Activated T-cell treated with anti-CD3 and anti-CD28 coated beads, Interleukin-2, amount 50 U/mL, for 72 hours (primary cell): Measurements from ENCODE around the gene TRAF3. TPM values are rescaled to one million over a fixed set of nuclear protein-coding genes. Genes with fewer than 3 reads are reported as not detected.
"Not testable (repeated sequence)": the region's sequence is repeated elsewhere in the genome, so short reads cannot be mapped to it uniquely, and the experiment has no call there.

Experiments
- ATAC-seq, 2 donors: fragments of 150-1000 bp; cut with Tn5 transposase; replicated peaks in 1 of 2; 2 replicates each; pipeline ENCODE4 v1.10.0; 2021; ENCODE audit warnings: moderate library complexity in 2 of 2, mild to moderate bottlenecking in 1 of 2
- DNase-seq, 2 donors: peaks; one replicate each; pipeline ENCODE4 v3.0.0; 2021 to 2022; ENCODE audit warnings: mixed read lengths in 1 of 2
- H3K27ac Mint-ChIP-seq: one replicate; pipeline ENCODE4 v1.8.0; 2022; ENCODE audit warnings: mild to moderate bottlenecking, moderate library complexity, mixed read lengths
- H3K27me3 Mint-ChIP-seq: one replicate; pipeline ENCODE4 v1.8.0; 2022; ENCODE audit warnings: low read depth, mixed read lengths
- H3K36me3 Mint-ChIP-seq, 2 donors: one replicate each; pipeline ENCODE4 v1.8.0; 2022; ENCODE audit warnings: mixed read lengths in 2 of 2, mild to moderate bottlenecking in 1 of 2; ENCODE audit not compliant: insufficient read depth in 2 of 2
- H3K4me1 Mint-ChIP-seq: one replicate; pipeline ENCODE4 v1.8.0; 2022; ENCODE audit warnings: low read depth, mixed read lengths
- H3K4me3 Mint-ChIP-seq, 2 donors: one replicate each; pipeline ENCODE4 v1.8.0; 2022; ENCODE audit warnings: mild to moderate bottlenecking in 2 of 2, mixed read lengths in 2 of 2, moderate library complexity in 2 of 2
- H3K9me3 Mint-ChIP-seq, 2 donors: one replicate each; pipeline ENCODE4 v1.8.0; 2022; ENCODE audit warnings: mixed read lengths in 2 of 2
- total RNA-seq, 2 donors: library from RNA; stranded (reverse); gene quantifications; one replicate each; pipeline ENCODE4 v1.2.3, GENCODE V29; 2022

TRAF3 gene
- total RNA-seq, 2 donors from 2014 or later: 123 to 137 TPM

GRCh38 chr14:102896735-102897134 lies 119.5 kb downstream of the TRAF3 start:
- not testable (repeated sequence) for H3K9me3 Mint-ChIP-seq, H3K27me3 Mint-ChIP-seq, H3K4me3 Mint-ChIP-seq, H3K27ac Mint-ChIP-seq, ATAC-seq, DNase-seq
- H3K4me1 Mint-ChIP-seq: peaks cover 28% of the 10 kb centered on the region
- peaks cover 9 to 37% of the 10 kb centered on the region in 2 donors for H3K36me3 Mint-ChIP-seq

DNA sequence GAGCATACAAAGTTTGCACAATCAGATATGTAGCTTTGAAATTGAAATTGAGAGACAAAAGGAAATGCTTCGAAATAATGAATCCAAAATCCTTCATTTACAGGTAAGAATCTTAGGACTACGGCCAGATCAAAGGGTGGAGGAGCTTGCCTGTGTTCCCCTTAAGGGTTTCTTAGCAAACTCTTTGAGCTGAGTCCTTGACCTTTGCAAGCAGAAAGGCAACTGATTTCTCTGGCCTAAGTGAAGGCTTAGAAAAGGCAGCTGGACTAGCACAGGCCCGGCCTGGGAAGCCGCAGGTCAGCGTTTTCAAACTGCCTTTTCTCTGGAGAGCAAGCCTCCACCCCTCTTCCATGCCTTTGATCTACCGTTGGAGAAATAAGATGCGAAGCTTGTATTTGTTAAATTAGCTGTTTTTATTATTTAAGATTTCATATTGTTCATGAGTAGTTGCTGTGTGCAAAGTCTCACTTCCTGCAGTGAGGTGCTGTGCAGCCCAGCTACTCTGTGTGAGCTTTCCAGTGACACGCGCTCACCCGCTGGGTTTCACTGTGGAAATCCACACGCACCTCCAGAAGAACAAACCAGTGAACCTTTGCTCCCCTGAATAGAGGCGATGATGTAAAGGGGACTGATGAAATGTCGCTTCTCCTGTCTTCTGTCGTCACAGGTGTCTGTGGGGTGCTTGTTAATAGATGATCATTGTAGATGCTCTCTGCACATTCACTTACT lies 120.2 kb downstream of the TRAF3 start:
- ATAC-seq (no peak), DNase-seq (no peak)
- H3K4me3 Mint-ChIP-seq: no peak overlapping the region
- peaks cover 28% of the 10 kb centered on the region for H3K4me1 Mint-ChIP-seq
- no peaks in the 10 kb centered on the region for H3K27me3 Mint-ChIP-seq
- peaks cover 9 to 36% of the 10 kb centered on the region in 2 donors for H3K36me3 Mint-ChIP-seq
- H3K27ac Mint-ChIP-seq: no peak overlapping the region
- no peaks in the 10 kb centered on the region for H3K9me3 Mint-ChIP-seq

DNA sequence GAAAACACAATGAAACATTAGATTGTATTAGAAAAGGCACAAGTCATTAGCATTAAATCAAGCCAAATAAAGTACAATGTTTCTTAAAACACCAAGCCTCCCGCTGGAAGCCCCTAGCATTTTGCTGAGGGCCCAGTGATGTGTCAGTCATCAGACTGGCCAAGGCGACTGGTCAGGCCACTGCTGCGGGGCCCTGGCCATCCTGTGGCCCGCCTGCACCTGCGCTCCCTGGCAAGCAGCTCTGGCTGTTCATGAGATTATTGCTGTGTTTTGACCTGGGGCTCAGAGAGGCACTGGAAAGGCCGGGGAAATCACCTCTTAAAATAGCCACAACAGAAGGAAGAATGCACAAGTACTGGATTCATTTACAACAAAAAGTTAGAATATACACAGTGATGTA lies 121.0 kb downstream of the TRAF3 start:
- no peak overlapping the region for H3K4me3 Mint-ChIP-seq
- H3K36me3 Mint-ChIP-seq: peaks cover 12 to 37% of the 10 kb centered on the region in 2 donors
- no peak overlapping the region for H3K27ac Mint-ChIP-seq
- H3K4me1 Mint-ChIP-seq: peaks cover 31% of the 10 kb centered on the region
- ATAC-seq (no peak), DNase-seq (no peak)
- no peaks in the 10 kb centered on the region for H3K27me3 Mint-ChIP-seq
- H3K9me3 Mint-ChIP-seq: no peaks in the 10 kb centered on the region

DNA sequence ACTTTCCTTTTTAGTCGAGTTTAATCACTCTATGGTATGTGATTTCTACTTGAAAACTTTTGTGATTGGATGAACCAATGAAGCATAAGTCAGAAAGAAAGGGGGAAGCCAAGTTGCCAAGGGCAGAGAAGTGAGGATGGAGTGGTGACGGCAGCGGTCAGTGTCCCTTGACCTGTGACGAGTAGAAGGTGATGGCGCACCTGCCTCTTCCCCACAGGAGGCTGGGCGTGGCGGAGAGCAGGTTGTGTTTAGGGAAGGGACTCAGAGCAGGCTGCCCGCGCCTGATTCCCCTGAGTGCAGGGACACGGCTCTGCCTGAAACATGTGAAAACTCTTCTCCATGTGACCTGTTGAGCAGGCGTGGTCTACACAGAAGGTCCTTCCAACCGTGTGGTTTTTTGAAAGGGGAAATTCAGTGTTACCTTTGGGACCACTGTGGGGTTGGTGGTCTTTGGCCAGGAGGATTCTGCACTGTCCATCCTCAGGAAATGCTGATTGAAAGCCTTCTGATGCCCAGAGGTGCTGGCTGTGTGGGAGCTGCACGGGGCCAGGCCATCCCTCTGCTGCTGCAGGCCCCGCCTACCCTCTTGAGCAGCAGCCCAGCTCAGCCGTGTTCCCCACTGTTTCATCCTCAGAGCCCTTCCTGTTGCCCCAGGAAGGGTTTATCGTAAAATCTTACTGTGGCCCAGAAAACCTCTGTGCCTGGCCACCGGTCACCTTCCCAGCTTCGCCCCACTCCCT lies 121.7 kb downstream of the TRAF3 start:
- Mint-ChIP-seq H3K27me3 (no peaks in the 10 kb centered on the region), H3K4me3 (no peak overlapping the region), H3K4me1 (peaks cover 31% of the 10 kb centered on the region), H3K27ac (peak overlapping the region; percentile 30), H3K36me3 (peaks cover 12 to 39% of the 10 kb centered on the region in 2 donors), H3K9me3 (no peaks in the 10 kb centered on the region)
- no peak for DNase-seq
- ATAC-seq: no peak

- H3K4me3 Mint-ChIP-seq: no peak overlapping the region
- no peaks in the 10 kb centered on the region for H3K27me3 Mint-ChIP-seq
- H3K27ac Mint-ChIP-seq: peak overlapping the region; percentile 80
- DNase-seq: no peak
- ATAC-seq: no peak
- peaks cover 31% of the 10 kb centered on the region for H3K4me1 Mint-ChIP-seq
- no peaks in the 10 kb centered on the region for H3K9me3 Mint-ChIP-seq
- peaks cover 12 to 37% of the 10 kb centered on the region in 2 donors for H3K36me3 Mint-ChIP-seq
Observed at GRCh38 chr14:102899516-102899900, 122.3 kb downstream of the TRAF3 start.

- Mint-ChIP-seq H3K4me1 (peaks cover 31% of the 10 kb centered on the region), H3K36me3 (peaks cover 11 to 39% of the 10 kb centered on the region in 2 donors), H3K27me3 (no peaks in the 10 kb centered on the region), H3K27ac (peak overlapping the region; percentile 59), H3K9me3 (no peaks in the 10 kb centered on the region), H3K4me3 (no peak overlapping the region)
- ATAC-seq (peak in 1 of 2 donors; percentile 27), DNase-seq (no peak)
Observed at GRCh38 chr14:102900631-102901571, 123.7 kb downstream of the TRAF3 start.

DNA sequence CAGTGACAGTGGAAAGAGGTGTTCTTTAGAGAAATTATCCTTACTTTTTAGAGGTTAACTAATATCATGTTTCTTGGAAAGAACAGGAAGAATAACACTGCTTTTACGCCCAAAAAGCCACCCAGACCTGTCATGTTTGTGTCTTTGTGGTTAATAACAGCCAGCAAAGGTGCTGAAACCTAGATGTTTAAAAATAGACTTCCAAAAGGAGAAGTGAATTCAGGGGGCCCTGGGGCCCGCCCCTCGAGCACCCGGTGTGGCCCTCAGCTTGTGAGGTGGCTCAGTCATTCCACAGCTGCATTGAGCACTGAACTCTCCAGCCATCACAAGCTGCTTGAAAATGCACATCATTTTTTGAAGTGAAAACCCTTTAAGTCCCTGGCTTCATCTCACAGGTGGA lies 124.4 kb downstream of the TRAF3 start:
- Mint-ChIP-seq H3K9me3 (no peaks in the 10 kb centered on the region), H3K4me1 (peaks cover 31% of the 10 kb centered on the region), H3K27me3 (no peaks in the 10 kb centered on the region), H3K4me3 (no peak overlapping the region), H3K27ac (peak overlapping the region; percentile 59), H3K36me3 (peaks cover 11 to 34% of the 10 kb centered on the region in 2 donors)
- ATAC-seq: no peak
- DNase-seq: no peak

DNA sequence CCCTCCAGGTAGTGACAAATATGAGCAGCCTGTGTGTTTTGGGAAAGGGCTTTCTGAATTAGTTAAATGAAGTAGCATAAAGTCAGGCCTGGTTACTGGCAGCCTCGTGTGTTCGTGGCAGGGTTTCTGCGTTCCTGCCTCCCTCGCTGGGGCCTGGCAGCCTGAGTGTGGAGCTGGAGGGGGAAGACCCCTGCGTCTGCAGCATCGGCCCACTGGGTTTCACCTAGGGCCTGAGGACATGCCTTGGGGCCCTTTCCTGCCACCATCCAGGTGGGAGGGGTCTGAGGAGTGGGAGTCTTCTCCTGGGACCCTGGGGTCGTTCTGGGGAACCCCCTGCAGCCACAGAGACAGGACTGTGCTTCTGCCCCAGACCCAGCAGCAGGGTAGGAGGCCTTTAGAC lies 124.8 kb downstream of the TRAF3 start:
- no peak overlapping the region for H3K4me3 Mint-ChIP-seq
- no peaks in the 10 kb centered on the region for H3K27me3 Mint-ChIP-seq

DNA sequence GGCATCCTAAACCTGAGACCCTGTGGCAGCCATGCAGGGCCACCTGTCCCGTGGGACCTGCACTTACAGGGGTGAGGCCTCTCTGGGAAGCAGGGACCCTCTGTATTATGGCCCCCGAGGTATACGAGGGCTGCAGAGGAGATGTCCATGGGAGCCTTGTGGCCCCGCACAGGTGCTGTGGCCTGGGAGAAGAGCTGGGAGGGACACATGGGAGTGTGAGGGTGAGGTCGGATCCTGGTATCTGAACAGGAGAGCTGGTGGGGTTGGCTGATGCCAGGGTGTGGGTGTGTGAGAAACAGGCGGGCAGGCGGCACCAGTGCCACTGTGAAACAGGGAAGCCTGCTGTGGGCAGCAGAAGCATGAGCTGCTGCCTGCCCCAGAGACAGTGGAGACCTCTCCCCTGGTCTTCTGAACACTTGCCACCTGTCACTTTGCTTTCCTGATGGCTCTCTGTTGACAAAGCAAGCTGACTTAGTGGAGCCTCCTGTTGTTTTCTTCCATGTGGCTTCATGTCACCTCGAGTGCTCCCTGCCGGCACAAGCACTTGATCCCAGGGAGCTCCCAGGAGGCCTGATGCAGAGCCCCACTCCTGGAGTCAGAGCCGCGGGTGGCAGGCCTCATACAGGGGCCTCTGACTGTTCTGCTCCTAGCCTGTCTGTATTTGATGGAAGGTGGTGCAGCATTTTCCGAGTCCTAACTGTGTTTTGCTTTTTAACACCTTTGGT lies 125.4 kb downstream of the TRAF3 start:
- Mint-ChIP-seq H3K27me3 (no peaks in the 10 kb centered on the region), H3K9me3 (no peaks in the 10 kb centered on the region), H3K27ac (peak overlapping the region; percentile 32), H3K4me1 (peaks cover 28% of the 10 kb centered on the region), H3K36me3 (peaks cover 11 to 33% of the 10 kb centered on the region in 2 donors), H3K4me3 (no peak overlapping the region)
- no peak for ATAC-seq
- no peak for DNase-seq

More for the DNA sequence above, 124.8 kb downstream of the TRAF3 start:
- H3K27ac Mint-ChIP-seq: peak overlapping the region; percentile 32
- H3K4me1 Mint-ChIP-seq: peaks cover 31% of the 10 kb centered on the region
- H3K9me3 Mint-ChIP-seq: no peaks in the 10 kb centered on the region
- peaks cover 11 to 34% of the 10 kb centered on the region in 2 donors for H3K36me3 Mint-ChIP-seq
- DNase-seq (no peak), ATAC-seq (no peak)

GRCh38 chr14:102903248-102903888 lies 126.1 kb downstream of the TRAF3 start:
- H3K36me3 Mint-ChIP-seq: peaks cover 11 to 31% of the 10 kb centered on the region in 2 donors
- H3K4me3 Mint-ChIP-seq: no peak overlapping the region
- no peaks in the 10 kb centered on the region for H3K27me3 Mint-ChIP-seq
- peaks cover 22% of the 10 kb centered on the region for H3K4me1 Mint-ChIP-seq
- no peaks in the 10 kb centered on the region for H3K9me3 Mint-ChIP-seq
- DNase-seq (no peak), ATAC-seq (no peak)
- H3K27ac Mint-ChIP-seq: peak overlapping the region; percentile 30

- no peaks in the 10 kb centered on the region for H3K27me3 Mint-ChIP-seq
- no peak overlapping the region for H3K4me3 Mint-ChIP-seq
- peak; percentile 4 to 30 for ATAC-seq
- peaks cover 9 to 27% of the 10 kb centered on the region in 2 donors for H3K36me3 Mint-ChIP-seq
- H3K4me1 Mint-ChIP-seq: peaks cover 18% of the 10 kb centered on the region
- no peak overlapping the region for H3K27ac Mint-ChIP-seq
- no peak for DNase-seq
- no peaks in the 10 kb centered on the region for H3K9me3 Mint-ChIP-seq
Observed at GRCh38 chr14:102903889-102904512, 126.8 kb downstream of the TRAF3 start.
